Measurements from ENCODE around the gene USH2A.

DNA sequence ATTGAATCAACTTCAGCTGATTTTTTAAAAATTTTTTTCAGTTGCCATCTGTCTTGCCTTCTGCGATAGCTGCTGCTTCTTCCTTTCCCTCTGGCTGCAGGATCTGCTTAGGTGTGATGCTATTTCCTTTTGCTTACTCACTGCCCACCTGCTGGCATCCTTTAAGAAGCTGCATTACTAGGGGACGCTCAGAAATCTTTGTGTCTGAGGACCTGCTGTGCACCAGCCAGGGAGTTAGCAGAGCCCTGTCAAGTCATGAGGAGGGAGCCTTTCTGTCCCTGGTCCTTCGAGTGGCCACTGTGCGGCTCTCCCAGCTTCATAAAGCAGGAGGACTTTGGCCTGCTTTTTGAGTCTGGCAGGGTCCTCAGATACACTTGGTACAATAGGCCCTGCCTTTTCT lies 327.8 kb downstream of the USH2A start:
- TF ChIP-seq, protein P1, sequence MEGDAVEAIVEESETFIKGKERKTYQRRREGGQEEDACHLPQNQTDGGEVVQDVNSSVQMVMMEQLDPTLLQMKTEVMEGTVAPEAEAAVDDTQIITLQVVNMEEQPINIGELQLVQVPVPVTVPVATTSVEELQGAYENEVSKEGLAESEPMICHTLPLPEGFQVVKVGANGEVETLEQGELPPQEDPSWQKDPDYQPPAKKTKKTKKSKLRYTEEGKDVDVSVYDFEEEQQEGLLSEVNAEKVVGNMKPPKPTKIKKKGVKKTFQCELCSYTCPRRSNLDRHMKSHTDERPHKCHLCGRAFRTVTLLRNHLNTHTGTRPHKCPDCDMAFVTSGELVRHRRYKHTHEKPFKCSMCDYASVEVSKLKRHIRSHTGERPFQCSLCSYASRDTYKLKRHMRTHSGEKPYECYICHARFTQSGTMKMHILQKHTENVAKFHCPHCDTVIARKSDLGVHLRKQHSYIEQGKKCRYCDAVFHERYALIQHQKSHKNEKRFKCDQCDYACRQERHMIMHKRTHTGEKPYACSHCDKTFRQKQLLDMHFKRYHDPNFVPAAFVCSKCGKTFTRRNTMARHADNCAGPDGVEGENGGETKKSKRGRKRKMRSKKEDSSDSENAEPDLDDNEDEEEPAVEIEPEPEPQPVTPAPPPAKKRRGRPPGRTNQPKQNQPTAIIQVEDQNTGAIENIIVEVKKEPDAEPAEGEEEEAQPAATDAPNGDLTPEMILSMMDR (IDR thresholded peaks at IDR 0.05; ENCODE audit: poor library complexity, severe bottlenecking): no peak
- no peak for TF ChIP-seq POLR2AphosphoS5 (IDR thresholded peaks at IDR 0.05)
- TF ChIP-seq EP300 (conservative IDR thresholded peaks at IDR 0.05; ENCODE audit: poor library complexity, severe bottlenecking): no peak
- TF ChIP-seq RAD21 (conservative IDR thresholded peaks at IDR 0.05): no peak
- no peak for TF ChIP-seq EZH2 (IDR thresholded peaks at IDR 0.05; ENCODE audit: borderline replicate concordance, insufficient read depth, low read length, poor library complexity, severe bottlenecking)
- TF ChIP-seq SMC3 (conservative IDR thresholded peaks at IDR 0.05; ENCODE audit: poor library complexity): no peak
- TF ChIP-seq TAF1 (IDR thresholded peaks at IDR 0.05; ENCODE audit: low read depth): no peak
